GM12878 (cell line): ENCODE results near the gene FCRL6. TPM values are rescaled to one million over a fixed set of nuclear protein-coding genes. Genes with fewer than 3 reads are reported as not detected.

ENCODE experiments used
- ATF2 ChIP-seq: IDR thresholded peaks from 2 replicates; pipeline ENCODE4 v1.6.1; 2012; ENCODE audit warnings: low read length, inconsistent platforms
- BHLHE40 ChIP-seq, 2 experiments: fragments of 450-650 bp in 1 of 2; IDR thresholded peaks; 2 replicates each; pipeline ENCODE4 v1.6.1; 2011 to 2017; ENCODE audit warnings: low read depth in 2 of 2, borderline replicate concordance in 1 of 2, improper control_type of control experiment in 1 of 2, low read length in 1 of 2, mild to moderate bottlenecking in 1 of 2
- E2F8 ChIP-seq: fragments of 450-650 bp; IDR thresholded peaks from 2 replicates; pipeline ENCODE4 v1.6.1; 2018; ENCODE audit warnings: mild to moderate bottlenecking, low read depth, moderate library complexity; ENCODE audit not compliant: partially characterized antibody
- ESRRA ChIP-seq: IDR thresholded peaks from 2 replicates; pipeline ENCODE4 v1.6.1; 2012; ENCODE audit warnings: mild to moderate bottlenecking, low read length, improper control_type of control experiment
- ETV6 ChIP-seq, 2 experiments: fragments of 450-650 bp in 1 of 2; IDR thresholded peaks in 1 of 2; conservative IDR thresholded peaks in 1 of 2; 2 replicates each; pipeline ENCODE4 v1.6.1; 2014; ENCODE audit warnings: antibody characterized with exemption in 1 of 2, borderline replicate concordance in 1 of 2, low read depth in 1 of 2, mild to moderate bottlenecking in 1 of 2, moderate library complexity in 1 of 2
- FOS ChIP-seq: IDR thresholded peaks from 3 replicates; pipeline ENCODE4 v1.6.1; 2011; ENCODE audit warnings: borderline replicate concordance; ENCODE audit not compliant: insufficient read length; ENCODE audit errors: extremely low read depth
- IKZF1 ChIP-seq: fragments of 450-650 bp; conservative IDR thresholded peaks from 2 replicates; pipeline ENCODE4 v1.6.1; 2017; ENCODE audit warnings: antibody characterized with exemption, mild to moderate bottlenecking
- JUND ChIP-seq: IDR thresholded peaks from 2 replicates; pipeline ENCODE4 v1.6.1; 2012; ENCODE audit warnings: low read depth, mild to moderate bottlenecking, low read length, improper control_type of control experiment, moderate library complexity
- KDM1A ChIP-seq: fragments of 200-600 bp; sonication (generic); IDR thresholded peaks from 2 replicates; pipeline ENCODE4 v1.6.1; 2016; ENCODE audit warnings: borderline replicate concordance
- KLF5 ChIP-seq: fragments of 450-650 bp; IDR thresholded peaks from 2 replicates; pipeline ENCODE4 v1.6.1; 2014; ENCODE audit warnings: mild to moderate bottlenecking; ENCODE audit not compliant: partially characterized antibody
- RELA ChIP-seq: fragments of 450-650 bp; IDR thresholded peaks from 2 replicates; pipeline ENCODE4 v1.8.0; 2014; ENCODE audit warnings: borderline replicate concordance; ENCODE audit not compliant: partially characterized antibody
- RFX5 ChIP-seq: IDR thresholded peaks from 2 replicates; pipeline ENCODE4 v1.6.1; 2011; ENCODE audit warnings: low read depth, low read length, improper control_type of control experiment
- SMARCA5 ChIP-seq: fragments of 450-650 bp; IDR thresholded peaks from 2 replicates; pipeline ENCODE4 v1.6.1; 2017; ENCODE audit warnings: mild to moderate bottlenecking
- SMC3 ChIP-seq: IDR thresholded peaks from 2 replicates; pipeline ENCODE4 v1.6.1; 2011; ENCODE audit warnings: low read length, improper control_type of control experiment, borderline replicate concordance
- SREBF2 ChIP-seq: IDR thresholded peaks from 2 replicates; pipeline ENCODE4 v1.6.1; 2012; ENCODE audit warnings: mild to moderate bottlenecking, low read length
- STAT1 ChIP-seq: fragments of 450-650 bp; conservative IDR thresholded peaks from 2 replicates; pipeline ENCODE4 v1.6.1; 2014; ENCODE audit warnings: antibody characterized with exemption, mild to moderate bottlenecking
- STAT3 ChIP-seq: IDR thresholded peaks from 2 replicates; pipeline ENCODE4 v1.6.1; 2011; ENCODE audit warnings: low read depth, low read length, improper control_type of control experiment
- TAF1 ChIP-seq: IDR thresholded peaks from 2 replicates; pipeline ENCODE4 v1.6.1; 2011; ENCODE audit warnings: mild to moderate bottlenecking, low read depth, low read length, borderline replicate concordance
- TCF7 ChIP-seq: IDR thresholded peaks from 2 replicates; pipeline ENCODE4 v1.6.1; 2014; ENCODE audit warnings: antibody characterized with exemption, borderline replicate concordance
- ZZZ3 ChIP-seq: IDR thresholded peaks from 2 replicates; pipeline ENCODE4 v1.6.1; 2011; ENCODE audit warnings: low read depth; ENCODE audit not compliant: control insufficient read depth, insufficient read length
- polyA plus RNA-seq, 11 experiments: library from polyadenylated mRNA; depleted of rRNA in 4 of 11; unstranded in 6 of 11; stranded (reverse) in 5 of 11; fragments of >200 nt; fragmentation: Nextera tagmentation in 4 of 11; fragmentation: Illumina TruSeq in 1 of 11; extraction: Ambion mirVana in 4 of 11; extraction: Trizol in 1 of 11; gene quantifications; 1 replicate in 1 of 11; 2 replicates in 10 of 11; pipeline versions ENCODE4 v1.2.1 to v1.2.3, GENCODE V29; 2011 to 2016; ENCODE audit warnings: inconsistent platforms in 2 of 11, missing spikeins in 2 of 11, low read depth in 1 of 11
- total RNA-seq, 4 experiments: library from RNA; depleted of rRNA in 3 of 4; stranded (reverse); fragments of >200 nt in 3 of 4; fragmentation: Illumina TruSeq in 1 of 4; extraction: Trizol in 1 of 4; gene quantifications; 2 replicates each; pipeline versions ENCODE4 v1.2.1 to v1.2.3, GENCODE V29; 2013 to 2021
- TF ChIP-seq, protein P1 (sequence below): IDR thresholded peaks from 2 replicates; pipeline ENCODE4 v1.6.1; 2011; ENCODE audit warnings: borderline replicate concordance, low read depth, mild to moderate bottlenecking, moderate library complexity, mixed read lengths, low read length; ENCODE audit not compliant: insufficient read depth; ENCODE audit errors: extremely low read length
- TF ChIP-seq, protein P2 (sequence below): IDR thresholded peaks from 2 replicates; pipeline ENCODE4 v1.6.1; 2011; ENCODE audit warnings: borderline replicate concordance, low read depth, mild to moderate bottlenecking, moderate library complexity, low read length; ENCODE audit not compliant: insufficient read depth, poor library complexity, severe bottlenecking

The FCRL6 gene
- total and polyA plus RNA-seq, 10 of the 15 experiments (the other 5 are each of a cell fraction or from before 2014, with no cell fraction given): 0.04 to 0.16 (median 0.11) TPM; not detected in 7

- TF ChIP-seq ETV6 (conservative IDR thresholded peaks at IDR 0.05 in 1 of 2, IDR thresholded peaks at IDR 0.05 in 1 of 2; ENCODE audit: borderline replicate concordance in 1 of 2, low read depth in 1 of 2) (no peak), SMC3 (no peak), E2F8 (no peak), KLF5 (no peak), STAT1 (no peak), JUND (no peak), SMARCA5 (no peak), BHLHE40 (IDR thresholded peaks at IDR 0.05; ENCODE audit: borderline replicate concordance in 1 of 2, low read depth in 2 of 2, low read length in 1 of 2) (peak in 1 of 2 experiments; percentile 19; a peak in 1 of 4 replicates), IKZF1 (peak; percentile 61), TAF1 (no peak), TCF7 (no peak), ATF2 (no peak), RFX5 (no peak), RELA (no peak), ZZZ3 (no peak), SREBF2 (no peak), KDM1A (no peak), STAT3 (no peak), ESRRA (no peak), FOS (no peak)
- TF ChIP-seq, protein P1, sequence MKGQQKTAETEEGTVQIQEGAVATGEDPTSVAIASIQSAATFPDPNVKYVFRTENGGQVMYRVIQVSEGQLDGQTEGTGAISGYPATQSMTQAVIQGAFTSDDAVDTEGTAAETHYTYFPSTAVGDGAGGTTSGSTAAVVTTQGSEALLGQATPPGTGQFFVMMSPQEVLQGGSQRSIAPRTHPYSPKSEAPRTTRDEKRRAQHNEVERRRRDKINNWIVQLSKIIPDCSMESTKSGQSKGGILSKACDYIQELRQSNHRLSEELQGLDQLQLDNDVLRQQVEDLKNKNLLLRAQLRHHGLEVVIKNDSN: no peak
- TF ChIP-seq, protein P2, sequence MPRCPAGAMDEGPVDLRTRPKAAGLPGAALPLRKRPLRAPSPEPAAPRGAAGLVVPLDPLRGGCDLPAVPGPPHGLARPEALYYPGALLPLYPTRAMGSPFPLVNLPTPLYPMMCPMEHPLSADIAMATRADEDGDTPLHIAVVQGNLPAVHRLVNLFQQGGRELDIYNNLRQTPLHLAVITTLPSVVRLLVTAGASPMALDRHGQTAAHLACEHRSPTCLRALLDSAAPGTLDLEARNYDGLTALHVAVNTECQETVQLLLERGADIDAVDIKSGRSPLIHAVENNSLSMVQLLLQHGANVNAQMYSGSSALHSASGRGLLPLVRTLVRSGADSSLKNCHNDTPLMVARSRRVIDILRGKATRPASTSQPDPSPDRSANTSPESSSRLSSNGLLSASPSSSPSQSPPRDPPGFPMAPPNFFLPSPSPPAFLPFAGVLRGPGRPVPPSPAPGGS: no peak
These were observed 1.8 kb upstream of the FCRL6 start (continued) for GRCh38 chr1:159800177-159800930.
